HG03460 (cell line): ENCODE measurements around the gene GORASP2.
A peak's percentile ranks its signal among the peaks of the same experiment; 100 is the strongest.
"Not testable (repeated sequence)": the region's sequence is repeated elsewhere in the genome, so short reads cannot be mapped to it uniquely, and the experiment has no call there.

ENCODE experiments used
- ATAC-seq: cut with Tn5 transposase; IDR thresholded peaks from one replicate; pipeline ENCODE4 v1.9.1; 2021; ENCODE audit not compliant: unreplicated experiment

Gene GORASP2

DNA sequence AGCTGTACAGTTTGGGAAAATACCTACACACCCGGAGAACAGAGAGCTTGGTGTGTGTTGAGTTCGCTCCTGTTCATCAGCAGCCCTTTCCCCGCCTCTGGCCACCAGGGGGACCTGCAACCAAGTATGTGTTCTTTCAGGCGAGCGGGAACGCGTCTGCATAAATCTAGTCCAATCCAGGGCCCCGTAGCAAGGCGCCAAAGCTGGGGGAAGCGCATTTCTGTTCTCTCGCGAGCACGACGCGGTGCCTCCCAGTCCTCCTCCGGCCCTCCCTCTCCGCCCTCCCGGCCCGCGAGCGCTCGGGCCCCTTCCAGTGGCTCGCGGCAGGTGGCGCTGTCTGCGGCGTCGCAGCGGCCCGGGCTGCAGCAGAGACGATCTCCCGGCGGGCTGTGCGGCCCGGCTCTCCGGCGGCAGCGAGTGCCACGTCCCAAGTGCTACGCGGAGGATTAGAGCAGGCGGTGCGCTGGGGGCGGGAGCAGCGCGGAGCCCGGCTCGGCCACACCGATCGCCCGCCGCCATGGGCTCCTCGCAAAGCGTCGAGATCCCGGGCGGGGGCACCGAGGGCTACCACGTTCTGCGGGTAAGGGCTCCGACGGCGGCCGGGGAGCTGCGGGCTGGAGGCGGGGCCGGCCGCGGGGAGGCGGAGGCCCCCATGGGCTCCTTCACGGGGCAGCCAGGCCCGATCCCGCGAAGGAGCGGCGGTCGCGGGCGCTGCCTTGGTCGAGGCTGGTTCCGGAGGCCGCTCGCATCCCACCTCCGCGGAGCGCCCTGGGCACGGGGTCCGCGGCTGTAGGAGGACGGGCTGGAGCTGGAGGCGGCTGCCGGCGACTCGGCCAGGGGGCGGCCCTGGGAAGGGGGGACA, at the start of gene GORASP2:
Gene GORASP2 (plus strand): TSS at position 430 of the 862 bp plus-strand sequence. CDS start 88 bp downstream, at position 518.
- peak; percentile 91 for ATAC-seq

DNA sequence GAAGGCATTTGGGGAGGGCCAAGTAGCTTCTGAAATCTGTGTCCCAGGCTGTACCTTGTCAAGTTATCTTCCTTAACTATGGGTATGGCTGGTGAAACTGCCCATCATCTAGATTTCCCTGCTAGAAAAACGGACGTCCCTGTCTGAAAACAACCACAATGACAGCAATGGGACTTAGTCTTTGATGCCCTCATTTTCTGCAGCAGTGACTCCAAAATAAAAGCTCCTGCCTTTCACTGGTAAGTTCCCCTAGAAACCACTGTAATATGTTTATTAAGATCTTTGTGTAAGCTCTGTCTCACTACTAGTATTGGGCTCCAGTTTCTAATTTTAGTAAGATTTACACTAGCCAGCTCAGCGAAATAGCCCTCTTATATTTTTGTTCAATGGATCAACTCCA, 47.2 kb upstream of the GORASP2 start:
- no peak for ATAC-seq

DNA sequence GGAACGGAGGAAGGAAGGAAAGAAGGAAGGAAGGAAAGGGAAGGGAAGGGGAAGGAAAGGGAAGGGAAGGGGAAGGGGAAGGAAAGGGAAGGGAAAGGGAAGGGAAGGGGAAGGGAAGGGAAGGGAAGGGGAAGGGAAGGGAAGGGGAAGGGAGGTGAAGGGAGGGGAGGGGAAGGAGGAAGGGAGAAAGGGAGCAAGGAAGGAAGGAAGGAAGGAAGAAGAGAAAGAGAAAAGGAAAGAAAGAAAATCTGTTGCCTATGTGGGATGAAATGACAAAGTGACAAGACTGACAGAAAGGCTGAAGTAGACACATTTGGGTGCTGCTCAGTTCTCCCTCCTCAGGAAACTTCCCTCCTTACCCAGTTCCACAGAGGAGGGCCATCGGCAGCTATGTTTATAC, 46.3 kb upstream of the GORASP2 start:
- no peak for ATAC-seq

DNA sequence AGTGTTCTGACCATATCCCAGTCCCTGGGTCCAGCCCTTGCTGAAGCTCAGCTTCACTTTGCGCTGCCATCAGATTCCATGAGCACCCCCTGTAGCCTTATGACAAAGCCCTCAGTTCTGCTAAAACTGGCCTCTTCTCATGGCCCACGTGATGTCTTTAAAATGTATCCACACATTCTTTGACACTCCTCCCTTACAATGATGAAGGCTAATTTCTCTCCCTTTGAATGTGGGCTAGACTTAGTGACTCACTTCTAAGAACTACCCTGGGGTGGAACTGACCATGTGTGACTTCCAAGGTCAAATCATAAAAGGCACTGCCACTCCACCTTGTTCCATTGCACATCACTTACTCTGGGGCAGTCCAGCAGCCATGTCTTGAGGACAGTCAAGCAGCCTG, 45.4 kb upstream of the GORASP2 start:
- ATAC-seq, result no peak

DNA sequence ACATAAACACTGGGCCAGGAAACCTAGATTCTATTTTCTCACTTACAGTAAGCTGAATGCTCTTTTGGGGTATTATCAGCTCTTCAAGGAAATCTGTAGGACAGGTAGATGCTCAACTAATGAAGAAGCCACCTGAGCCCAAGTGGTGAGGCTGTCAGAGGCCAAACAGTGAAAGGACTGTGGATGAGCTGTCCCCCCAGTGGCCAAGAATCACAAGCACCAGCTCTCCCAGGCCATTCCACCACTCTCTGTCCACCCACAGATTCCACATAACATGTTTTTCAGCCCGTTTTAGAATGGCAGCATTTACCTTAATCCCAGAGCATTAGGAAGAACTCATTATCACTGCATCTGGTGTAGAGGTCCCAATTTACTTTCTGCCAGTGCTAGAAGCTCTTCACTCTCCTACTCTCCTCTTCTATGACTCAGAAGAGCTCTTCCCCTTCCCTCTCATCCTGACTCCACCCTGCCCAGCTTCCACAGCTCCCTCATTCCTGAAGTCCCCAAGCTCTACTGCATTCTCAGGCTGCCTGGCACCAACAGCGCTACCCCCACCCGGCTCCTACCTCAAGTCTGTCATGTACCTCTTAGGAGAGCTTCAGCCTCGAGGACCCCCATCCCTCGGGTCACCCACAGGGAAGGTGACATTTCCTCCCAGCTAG, 43.8 kb upstream of the GORASP2 start:
- no peak for ATAC-seq

DNA sequence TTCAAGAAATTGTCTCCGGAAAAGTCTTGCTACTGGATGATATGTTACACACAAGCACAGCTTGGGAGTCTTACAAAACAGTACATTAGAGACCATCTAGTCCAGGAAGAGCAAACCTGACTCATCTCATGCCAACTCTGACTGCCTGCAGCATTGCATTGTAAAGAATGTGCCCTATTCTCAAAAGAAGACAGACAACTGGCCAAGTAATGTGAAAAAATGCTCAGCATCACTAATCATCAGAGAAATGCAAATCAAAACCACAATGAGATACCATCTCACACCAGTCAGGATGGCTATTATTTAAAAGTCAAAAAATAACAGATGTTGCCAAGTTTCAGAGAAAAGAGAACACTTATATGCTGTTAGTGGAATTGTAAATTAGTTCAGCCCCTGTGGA, 42.7 kb upstream of the GORASP2 start:
- ATAC-seq, result no peak

DNA sequence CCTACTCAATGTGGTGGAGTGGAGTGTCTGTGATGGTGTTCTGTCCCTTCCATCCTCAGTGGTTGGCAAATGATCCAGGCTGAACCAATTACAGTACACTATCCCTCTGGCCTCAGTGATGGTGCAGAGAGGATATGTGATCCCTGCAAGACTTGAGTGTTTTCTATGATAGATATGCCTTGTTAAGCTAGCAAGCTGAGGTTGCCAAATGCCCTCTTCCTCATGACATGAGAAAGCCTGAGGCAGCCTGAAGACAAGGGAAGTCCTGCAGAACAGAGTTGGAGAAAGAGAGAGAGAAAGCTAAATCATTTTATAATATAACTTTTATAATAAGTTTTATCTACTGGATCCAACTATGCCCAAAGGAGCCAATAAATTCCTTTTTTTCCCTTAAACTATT, 41.6 kb upstream of the GORASP2 start:
- ATAC-seq, result no peak

DNA sequence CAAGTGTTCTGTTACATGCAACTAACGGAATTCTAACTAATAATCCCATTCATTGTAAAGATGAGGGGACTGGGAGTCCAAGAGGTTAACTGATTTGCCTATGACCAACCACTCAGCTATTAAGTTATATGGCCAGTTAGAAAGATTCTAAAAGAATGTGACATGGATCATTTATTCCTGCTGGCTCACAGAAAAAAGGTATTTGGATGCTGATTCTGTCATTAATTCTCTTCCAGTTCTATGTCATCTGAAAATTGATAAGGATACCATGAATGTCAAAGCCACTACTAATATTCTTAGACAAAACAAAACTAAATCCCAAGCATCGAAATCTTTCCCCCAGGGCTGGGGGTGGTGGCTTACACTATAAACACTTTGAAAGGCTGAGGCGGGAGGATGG, 41.2 kb upstream of the GORASP2 start:
- no peak for ATAC-seq

DNA sequence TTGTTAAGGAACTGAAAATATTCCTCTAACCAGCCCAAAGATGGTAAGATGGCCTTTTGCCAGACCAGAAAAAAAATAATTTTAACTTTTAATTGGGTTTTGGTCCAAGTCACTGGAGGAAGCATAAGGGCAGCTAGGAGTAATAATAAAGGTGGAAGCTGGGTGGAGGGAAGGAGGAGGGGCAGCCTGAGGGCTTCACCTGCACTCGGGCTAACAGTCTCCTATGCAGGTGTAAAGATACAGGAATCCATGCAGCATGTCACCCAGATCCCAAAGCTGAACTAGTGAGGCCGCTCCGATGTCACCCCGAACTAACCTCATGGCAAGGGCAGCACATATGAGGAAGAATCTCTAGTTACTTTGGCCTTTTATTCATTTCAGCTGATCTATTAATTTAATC, 37.2 kb upstream of the GORASP2 start:
- ATAC-seq, result no peak

DNA sequence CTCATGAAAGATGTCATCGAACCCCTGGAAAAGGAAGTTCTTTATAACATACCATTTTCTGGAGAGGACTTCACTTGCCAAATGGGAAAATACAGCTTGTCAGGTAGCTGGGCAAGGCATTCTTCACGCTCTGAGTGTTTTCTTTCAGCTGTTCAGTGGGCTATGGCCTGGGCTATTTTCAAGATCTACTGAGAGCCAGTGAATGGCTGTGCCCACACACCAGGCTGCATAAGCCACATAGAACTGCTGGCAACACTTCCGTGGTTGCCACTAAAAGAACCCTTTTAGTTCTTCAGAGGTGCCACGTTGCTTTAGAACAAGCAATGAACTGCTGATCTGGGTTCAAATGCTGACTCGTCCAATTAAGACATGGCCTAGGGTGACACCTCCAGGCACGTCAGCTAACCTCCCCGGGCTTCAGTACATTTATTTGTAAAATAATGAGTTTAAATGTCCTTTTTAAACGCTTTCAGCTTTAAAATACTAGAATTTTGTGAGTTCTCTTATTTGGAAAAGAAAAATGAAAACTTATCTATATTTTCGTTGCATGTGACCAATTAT, 36.6 kb upstream of the GORASP2 start:
- no peak for ATAC-seq

DNA sequence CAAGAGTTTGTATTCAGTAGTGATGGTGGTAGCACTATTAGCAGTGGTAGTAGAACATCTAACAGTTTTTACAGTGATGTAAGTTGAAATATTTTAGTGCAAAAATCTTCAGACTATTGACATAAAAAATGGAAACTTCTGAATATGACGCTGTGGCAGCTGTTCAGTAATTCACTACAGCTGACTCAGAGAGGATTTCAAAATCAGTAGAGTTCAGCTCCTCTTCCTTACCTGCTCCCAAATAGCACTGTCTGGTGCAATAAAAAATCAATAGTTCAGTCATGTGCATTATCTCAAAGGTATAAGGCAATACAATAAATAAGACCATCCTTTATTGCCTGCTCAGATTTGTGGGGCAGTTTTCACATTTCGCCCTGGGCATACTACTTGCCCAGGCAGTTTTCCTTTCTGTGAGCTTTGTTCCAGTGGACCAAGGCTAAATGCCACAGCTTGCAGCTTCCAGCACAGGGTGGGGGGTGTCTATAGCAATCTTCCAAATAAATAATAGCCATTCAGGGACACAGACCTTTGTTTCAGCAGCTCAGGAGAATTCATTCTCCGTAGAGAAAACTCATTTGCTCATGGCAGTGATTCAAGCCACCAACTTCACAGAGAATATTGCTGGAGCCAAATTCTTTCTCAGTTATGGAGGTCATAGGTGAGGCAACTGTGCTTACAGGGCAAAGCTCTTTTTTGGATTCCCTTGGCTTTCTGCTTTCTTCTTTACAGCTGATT, 33.9 kb upstream of the GORASP2 start:
- ATAC-seq, result no peak

DNA sequence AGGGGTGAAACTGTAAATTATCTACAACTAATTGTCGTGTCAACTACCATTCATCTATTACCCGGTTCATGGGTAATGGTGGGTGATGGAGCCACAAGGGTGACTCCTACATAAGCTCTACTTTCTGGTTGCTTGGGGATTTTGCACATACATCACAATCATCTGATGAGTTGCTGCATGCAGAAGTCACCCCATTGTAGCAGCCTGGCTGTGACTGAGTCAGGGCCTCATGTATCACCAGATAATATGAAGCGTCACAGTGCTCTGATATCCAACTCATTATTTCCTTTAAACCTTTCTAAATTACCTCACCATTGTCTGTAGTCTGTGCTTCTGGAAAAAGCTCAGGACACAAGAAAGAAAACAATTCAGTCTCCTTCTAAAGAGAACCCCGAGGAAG, 32.4 kb upstream of the GORASP2 start:
- no peak for ATAC-seq

DNA sequence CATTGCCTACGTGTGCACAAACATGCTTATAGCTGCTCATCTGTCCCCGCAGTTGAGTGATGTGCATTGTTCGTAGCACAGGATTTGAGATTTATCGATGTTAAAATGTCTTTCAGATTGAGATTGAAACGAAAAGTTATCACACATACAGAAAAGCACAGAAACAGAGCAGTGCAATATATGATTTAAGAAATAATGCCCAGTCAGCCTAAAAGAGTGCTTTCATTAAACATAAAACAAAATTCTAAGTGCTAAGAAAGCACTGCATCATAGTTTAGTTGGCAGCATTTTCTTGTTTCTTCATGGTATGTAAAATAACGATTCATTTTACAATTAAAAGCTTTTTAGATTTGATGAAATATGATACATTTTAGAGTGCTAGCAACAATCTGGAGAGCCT, 31.9 kb upstream of the GORASP2 start:
- no peak for ATAC-seq

DNA sequence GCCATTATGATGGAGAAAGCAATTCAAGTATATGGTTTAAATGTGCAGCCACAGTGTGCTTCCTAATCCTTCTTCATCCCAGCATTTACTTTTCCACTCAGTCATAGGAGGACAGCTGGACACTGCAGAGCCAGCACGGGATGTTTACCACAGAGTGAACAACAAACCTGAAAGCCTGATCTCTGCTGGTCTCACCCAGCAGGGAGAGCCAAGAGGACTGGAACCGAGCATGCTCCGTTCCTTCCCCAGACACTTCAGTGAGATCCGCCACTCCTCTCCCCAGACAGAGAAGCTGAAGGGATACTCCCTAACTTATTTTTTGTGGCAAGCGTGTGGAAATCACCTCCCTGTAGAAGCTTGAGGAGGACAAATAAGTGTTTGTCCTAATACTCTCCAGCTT, 23.2 kb upstream of the GORASP2 start:
- no peak for ATAC-seq

DNA sequence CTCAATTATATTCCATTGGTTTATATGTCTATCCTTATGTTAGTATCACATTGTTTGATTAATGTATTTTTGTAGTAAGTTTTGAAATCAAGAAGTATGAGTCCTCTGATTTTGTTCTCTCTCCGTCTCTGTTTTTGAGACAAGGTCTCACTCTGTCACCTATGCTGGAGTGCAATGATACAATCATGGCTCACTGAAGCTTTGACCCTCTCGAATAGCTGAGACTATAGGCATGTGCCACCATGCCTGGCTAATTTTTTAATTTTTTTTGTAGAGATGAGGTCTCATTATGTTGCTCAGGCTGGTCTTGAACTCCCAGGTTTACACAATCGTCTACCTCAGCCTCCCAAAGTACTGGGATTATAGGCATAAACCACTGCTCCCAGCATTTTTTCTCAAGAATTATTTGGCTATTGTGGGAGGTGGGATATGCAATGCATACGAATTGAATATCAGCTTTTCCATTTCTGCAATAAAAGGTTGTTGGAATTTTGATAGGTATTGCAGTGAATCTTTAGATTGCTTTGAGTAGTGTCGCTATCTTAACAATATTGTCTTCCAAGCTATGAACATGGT, 17.7 kb upstream of the GORASP2 start:
- no peak for ATAC-seq

DNA sequence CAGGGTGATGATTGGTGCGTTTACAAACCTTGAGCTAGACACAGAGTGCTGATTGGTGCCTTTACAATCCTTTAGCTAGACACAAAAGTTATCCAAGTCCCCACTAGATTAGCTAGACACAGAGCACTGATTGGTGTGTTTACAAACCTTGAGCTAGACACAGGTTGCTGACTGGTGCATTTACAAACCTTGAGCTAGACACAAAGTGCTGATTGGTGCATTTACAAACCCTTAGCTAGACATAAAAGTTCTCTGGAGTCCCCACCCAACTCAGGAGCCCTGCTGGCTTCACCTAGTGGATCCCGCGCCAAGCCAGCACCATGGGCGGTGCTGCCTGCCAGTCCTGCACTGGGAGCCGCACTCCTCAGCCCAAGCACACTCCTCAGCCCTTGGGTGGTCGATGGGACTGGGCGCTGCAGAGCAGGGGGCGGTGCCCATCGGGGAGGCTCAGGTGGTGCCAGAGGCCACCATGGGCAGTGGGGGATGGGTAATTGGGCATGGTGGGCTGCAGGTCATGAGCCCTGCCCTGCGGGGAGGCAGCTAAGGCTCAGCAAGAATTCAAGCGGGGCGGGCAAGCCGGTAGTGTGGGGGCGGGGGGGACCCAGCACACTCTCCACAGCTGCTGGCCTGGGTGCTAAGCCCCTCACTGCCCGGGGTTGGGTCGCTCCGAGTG, 13.9 kb upstream of the GORASP2 start:
- ATAC-seq, result not testable (repeated sequence)

DNA sequence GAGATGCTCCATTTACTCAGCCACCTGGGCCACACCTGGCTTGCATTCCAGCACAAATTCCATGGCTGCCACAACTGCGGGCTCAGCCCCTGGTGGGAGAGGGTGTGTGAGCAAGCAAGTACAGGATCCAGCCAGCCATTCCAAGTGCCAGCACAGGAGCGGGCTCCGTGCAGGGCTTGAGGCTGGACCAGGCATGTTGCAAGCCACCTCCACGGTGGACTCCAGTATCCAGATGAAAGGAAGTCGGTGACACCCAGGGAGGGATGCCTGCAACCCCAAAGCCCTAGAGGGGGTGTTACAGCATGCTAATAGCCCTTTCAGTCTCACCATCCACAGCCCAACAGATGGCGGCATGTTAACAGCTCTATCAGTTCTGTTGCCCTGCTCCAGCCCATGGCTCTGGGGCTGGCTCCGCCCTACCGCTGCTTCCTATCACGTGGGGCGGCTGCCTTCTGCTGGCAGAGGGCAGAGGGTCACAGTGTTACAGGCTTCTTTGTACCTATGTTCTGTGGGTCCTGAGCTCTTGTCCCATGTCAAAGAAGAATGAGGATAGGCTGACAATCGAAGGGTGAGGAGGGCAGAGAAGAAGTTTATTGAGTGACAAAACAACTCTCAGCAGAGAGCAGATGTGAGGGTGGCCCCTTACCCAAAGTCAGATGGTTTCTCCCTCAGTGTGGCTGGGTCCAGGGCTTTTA, 11.7 kb upstream of the GORASP2 start:
- ATAC-seq, result no peak

DNA sequence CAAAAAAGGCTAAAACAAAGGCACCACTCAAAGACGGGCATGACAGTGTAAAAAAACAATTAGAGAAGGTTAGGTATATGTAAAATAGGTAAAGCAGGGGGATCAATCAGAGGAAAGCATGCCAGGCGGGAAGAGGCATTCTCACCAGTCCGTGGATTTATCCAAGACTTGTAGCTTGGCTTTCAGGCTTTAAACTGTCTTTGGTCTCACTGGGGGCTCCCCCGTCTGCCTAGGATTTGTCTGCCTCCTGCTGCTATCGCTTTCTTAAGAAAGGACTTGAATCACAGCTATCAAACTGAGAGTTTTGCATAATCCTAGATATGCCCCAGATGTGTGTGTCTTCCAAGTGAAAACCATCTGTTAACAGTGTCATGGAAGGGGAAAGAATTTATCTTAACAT, 11.1 kb upstream of the GORASP2 start:
- no peak for ATAC-seq

DNA sequence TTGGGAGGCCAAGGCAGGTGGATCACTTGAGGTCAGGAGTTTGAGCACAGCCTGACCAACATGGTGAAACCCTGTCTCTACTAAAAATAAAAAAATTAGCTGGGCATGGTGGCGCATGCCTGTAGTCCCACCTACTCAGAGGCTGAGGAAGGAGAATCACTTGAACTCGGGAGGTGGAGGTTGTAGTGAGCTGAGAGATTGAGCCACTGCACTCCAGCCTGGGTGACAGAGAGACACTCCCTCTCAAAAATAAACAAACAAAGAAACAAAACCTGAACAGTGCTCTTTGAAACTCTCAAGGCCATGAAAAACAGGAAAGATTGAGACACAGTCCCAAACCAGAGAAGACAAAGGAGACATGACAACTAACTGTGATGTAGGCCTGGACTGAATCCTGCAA, 7.2 kb upstream of the GORASP2 start:
- ATAC-seq, result not testable (repeated sequence)
